GM21360 (cell line): Measurements from ENCODE around the gene ASTN2.

Experiments
- ATAC-seq: cut with Tn5 transposase; IDR thresholded peaks from one replicate; pipeline ENCODE4 v1.9.1; 2021; ENCODE audit warnings: mild to moderate bottlenecking, moderate library complexity; ENCODE audit not compliant: unreplicated experiment

ASTN2 gene

GRCh38 chr9:117029341-117029740, 385.5 kb downstream of the ASTN2 start:
- no peak for ATAC-seq

DNA sequence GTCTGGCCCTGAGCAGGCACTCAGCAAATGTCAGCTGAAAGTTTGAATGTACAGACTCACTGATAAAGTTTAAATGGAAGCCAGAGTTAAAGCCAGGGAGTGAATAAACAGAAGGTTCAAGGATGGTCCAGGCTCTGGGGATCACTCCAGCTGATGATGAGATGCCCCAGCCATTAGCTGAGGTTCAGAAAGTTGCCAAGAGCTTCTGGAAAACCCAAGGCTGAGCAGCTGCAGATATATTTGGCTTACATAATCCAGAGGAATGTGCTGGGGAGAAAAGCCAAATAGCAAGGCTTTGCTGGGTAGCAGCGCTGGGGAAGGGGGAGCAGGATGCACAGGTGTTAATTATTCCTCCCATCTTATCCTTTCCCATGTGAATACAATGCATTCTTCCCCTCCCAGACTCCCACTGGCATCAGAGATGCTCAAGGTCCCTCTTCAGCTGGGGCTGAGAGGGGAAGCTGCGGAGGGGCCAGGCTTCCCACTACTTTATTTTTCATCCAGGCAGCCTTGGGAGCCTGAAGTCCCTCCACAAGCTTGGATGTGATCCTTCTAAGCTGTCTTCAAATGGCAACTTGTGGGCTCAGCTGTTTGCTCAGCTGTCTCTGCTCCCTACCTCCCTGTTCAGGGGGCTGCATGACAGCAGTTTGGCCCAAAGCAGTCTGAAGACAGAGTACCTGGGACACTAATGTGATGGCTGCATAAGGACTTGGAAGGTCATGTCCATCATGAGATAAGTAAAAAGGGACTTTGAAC, 386.6 kb downstream of the ASTN2 start:
- ATAC-seq: no peak

DNA sequence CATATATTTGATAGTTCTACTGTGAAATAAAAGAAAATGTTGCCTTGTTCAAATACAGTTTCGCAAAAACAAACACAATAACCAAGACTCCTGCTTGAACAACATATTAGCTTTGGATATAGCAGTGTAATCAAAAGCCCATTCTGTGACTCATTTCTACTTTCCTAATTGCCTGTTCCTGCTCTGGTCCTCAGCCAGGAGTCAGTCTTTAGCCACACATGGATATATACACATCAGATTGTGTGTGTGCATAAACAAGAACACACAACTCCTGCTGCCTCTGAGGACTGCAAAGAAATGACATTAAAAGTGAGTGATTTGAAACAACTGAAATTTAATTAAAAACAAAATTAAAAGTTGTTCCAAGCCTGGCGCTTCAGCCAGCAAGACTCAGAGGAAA, 393.0 kb downstream of the ASTN2 start:
- no peak for ATAC-seq

DNA sequence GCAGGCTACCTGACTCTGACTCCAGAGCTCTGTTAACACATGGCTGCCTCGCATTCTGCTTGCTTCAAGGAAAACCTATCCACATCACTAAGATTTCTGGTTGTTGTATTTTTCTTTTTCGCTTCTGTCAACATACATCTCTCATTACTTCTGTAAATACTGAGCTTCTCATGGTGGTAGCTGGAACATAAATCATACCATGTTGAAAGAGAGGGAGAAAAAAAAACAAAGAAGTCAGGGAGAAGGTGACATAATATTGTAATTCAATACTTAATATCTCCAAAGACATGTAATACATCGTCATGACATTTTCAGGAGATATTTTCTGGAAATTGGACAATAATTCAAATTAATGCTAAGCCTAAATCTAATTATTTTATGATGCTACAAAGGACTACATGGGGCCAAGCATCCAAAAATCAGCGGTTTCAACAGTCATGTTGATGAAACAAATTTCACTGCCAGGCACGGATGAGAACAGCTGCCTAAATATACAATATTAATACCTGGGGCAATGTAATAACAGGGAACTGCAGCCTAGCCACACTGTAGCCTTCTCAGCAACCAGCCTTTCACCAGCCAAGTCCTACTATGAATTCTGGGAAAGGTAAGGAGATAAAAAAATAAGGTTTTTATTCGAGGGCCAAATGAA, 395.8 kb downstream of the ASTN2 start:
- no peak for ATAC-seq

GRCh38 chr9:117017414-117017985, 397.4 kb downstream of the ASTN2 start:
- ATAC-seq: no peak

GRCh38 chr9:117014061-117014460, 400.8 kb downstream of the ASTN2 start:
- no peak for ATAC-seq

- ATAC-seq: no peak
Observed at GRCh38 chr9:117013440-117013995, 401.3 kb downstream of the ASTN2 start.

DNA sequence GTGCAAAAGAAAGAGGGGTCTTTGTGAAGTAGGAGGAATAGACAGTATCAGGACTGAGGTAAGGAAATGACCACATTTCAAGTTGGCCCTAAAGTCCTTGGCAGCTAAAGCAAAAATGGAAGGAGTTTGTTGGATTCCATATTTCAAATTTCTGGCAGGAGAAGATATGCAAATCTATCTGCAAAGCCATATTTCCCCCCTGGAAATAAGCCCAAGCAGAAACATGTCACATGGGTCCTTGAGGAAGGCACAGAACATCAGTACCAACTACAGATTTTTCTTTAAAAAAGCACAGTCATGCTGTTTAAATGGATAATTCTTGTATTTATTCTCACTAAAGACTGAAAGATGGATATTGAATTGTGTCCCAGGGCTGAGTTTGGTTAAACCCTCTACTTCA, 404.8 kb downstream of the ASTN2 start:
- ATAC-seq: no peak

DNA sequence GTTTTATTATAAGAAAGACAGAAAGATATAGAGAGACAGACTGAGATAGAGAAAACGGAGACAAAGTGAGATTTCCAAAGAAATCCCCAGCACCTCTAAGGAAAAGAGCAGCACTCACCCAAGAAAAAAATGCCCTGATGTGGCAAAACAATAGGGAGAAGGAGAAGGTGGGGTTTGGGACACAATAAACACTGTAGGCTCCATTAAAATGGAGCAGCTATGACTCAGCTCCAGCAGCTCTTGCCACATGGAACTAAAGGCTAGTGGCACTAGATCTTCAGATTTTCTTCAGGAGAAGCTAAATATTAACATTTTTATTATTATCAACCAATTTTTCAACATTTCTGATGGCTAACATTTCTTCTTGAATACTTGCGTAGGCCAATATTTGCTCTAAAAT, 406.0 kb downstream of the ASTN2 start:
- no peak for ATAC-seq

DNA sequence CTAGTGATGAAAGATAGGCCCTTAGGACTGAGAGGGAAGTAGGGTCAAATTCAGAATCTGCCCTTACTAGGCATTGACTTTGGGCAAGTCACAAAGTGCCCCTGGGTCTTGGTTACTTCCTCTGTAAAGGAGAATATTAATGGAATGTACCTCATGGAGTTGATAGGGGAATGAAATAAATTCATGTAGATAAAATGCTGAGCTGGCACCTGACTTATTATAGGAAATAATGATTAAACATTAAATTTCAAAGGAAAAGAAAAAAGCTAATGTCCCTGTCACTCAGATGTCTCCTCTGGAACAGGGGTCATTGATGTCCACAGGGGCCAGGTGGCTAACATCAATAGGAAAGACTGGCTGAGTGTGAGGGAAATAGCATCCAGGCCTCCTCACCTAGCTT, 406.4 kb downstream of the ASTN2 start:
- ATAC-seq: no peak

- no peak for ATAC-seq
Observed at GRCh38 chr9:117002686-117003085, 412.2 kb downstream of the ASTN2 start.

- no peak for ATAC-seq
Observed at GRCh38 chr9:117000834-117001233, 414.0 kb downstream of the ASTN2 start.

DNA sequence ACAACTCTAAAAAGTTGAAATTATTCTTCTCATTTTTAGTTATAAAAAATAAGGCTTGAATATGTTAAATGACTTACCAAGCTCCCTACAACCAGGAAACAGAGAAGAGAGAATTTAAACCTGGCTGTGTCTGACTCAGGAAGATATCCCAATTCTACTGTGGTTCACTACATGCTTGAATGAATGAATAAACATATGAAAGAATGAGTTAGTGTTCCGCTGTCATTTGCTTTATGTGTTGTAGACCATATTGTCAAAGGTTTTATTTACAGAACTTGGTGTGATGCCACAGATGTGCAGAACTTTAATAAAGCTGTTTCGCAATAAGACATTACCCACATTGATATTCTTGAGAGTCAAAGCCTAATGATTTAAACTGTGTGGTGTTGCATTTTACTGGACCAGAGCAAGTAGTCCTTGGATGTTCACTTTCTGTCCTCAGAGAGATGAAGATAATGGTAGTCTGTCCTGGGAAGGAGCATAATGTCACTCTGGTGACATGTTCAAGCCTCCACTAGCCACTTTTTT, 414.6 kb downstream of the ASTN2 start:
- no peak for ATAC-seq

- no peak for ATAC-seq
Observed at GRCh38 chr9:116998305-116998704, 416.6 kb downstream of the ASTN2 start.

DNA sequence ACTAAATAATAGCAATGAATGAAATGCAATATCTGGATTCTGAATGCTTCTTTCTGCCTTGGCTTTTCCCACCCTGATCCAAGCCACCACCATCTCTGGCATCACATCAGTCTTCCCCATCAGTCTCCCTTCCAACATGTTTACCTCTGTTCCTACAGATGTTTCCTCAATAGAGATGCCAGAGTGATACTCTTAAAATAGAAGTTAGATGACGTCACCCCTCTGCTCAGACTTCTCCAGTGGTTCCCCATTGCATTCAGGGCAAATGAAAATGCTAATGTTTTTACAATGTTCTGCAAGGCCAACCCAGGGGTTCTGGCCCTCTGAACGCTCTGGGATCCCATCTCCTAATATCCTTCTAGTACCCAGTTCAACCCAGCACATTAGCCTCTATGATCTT, 422.0 kb downstream of the ASTN2 start:
- no peak for ATAC-seq

DNA sequence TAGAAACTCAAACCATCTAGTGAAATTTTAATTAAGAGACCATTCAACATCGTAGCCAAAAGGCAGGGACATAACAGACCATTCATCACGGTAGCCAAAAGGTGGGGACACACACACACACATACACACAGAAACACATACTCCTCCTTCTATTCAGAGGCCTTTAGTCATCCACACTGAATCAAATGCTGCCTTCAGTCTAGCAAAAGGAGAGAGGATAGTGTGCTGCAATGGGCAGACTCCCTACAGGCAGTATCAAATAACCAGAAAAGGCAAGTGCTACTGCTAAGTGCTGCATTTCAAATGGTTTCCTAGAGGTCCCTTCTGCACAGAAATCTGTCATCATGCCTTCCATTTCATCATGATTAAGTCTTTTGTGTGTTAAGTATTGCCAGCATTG, 423.8 kb downstream of the ASTN2 start:
- no peak for ATAC-seq

- ATAC-seq: no peak
Observed at GRCh38 chr9:116990592-116990991, 424.3 kb downstream of the ASTN2 start.

- no peak for ATAC-seq
Observed at GRCh38 chr9:116987721-116988485, 427.0 kb downstream of the ASTN2 start.

GRCh38 chr9:116986015-116986414, 428.8 kb downstream of the ASTN2 start:
- no peak for ATAC-seq

DNA sequence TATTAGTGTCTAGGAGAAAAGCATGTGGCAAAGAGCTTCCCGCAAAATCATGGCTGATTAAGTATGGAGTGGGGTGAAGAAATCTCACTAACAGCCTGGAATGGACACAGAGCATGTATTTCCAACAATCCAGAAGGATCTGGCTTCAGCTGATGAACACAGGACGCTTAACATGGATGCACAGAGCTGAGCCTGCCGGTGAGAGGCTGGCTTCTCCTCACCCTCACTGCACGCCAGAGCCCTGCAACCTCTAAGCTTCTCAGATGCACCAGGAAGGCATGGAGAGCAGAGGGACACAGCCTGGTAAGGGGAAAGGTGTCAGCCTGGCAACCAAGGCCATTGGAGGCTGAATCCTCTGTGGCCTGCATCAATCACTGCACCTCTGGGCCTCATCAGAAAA, 429.3 kb downstream of the ASTN2 start:
- ATAC-seq: no peak

DNA sequence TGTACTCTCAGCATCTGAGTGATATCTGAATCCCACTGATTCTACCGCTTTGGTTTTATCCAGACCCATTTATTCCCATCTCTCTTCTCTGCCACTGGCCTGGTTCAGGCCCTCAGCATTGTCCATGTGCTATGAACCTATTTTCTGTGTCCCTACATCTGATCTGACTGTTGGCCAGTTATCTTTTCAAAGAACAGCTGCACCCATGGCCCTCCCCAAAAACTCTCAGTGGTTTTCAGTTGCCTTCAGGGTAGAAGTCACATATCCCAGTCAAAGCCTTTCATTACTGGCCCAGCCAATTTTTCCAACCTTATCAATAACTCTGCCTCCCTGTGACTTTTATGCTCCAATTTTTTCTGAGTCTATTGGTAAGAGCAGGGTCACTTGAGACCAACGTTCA, 430.7 kb downstream of the ASTN2 start:
- ATAC-seq: no peak
